MM.1S (cell line): ENCODE results near the gene ITGA11.

ENCODE experiments used
- DNase-seq: peaks from one replicate; pipeline ENCODE4 v3.0.0-alpha.2; 2015
- H2AFZ ChIP-seq: fragments of 300-600 bp; sonication (generic); 2 replicates; pipeline ENCODE4 v1.6.0; 2016; ENCODE audit warnings: antibody characterized with exemption, low read length
- H3F3A ChIP-seq: fragments of 300-600 bp; sonication (generic); 2 replicates; pipeline ENCODE4 v1.6.1; 2016; ENCODE audit warnings: mild to moderate bottlenecking, antibody characterized with exemption, low read length, moderate library complexity, mixed read lengths; ENCODE audit not compliant: insufficient read depth
- H3K27ac ChIP-seq: fragments of 300-600 bp; sonication (generic); 2 replicates; pipeline ENCODE4 v1.5.1; 2016; ENCODE audit warnings: mild to moderate bottlenecking, low read length
- H3K27me3 ChIP-seq: fragments of 300-600 bp; sonication (generic); replicated peaks from 2 replicates; pipeline ENCODE4 v1.6.0; 2016; ENCODE audit warnings: low read length; ENCODE audit not compliant: insufficient read depth
- H3K36me3 ChIP-seq: fragments of 300-600 bp; sonication (generic); replicated peaks from 2 replicates; pipeline ENCODE4 v1.6.1; 2016; ENCODE audit warnings: mild to moderate bottlenecking, low read length, mixed read lengths; ENCODE audit not compliant: insufficient read depth
- H3K4me1 ChIP-seq: fragments of 300-600 bp; sonication (generic); 2 replicates; pipeline ENCODE4 v1.6.1; 2016; ENCODE audit warnings: low read length, mixed read lengths
- H3K4me2 ChIP-seq: fragments of 300-600 bp; sonication (generic); 2 replicates; pipeline ENCODE4 v1.6.0; 2016; ENCODE audit warnings: low read depth, low read length
- H3K4me3 ChIP-seq: fragments of 300-600 bp; sonication (generic); 2 replicates; pipeline ENCODE4 v1.5.1; 2016; ENCODE audit warnings: low read length, mixed read lengths
- H3K79me2 ChIP-seq: fragments of 300-600 bp; sonication (generic); 2 replicates; pipeline ENCODE4 v1.6.1; 2016; ENCODE audit warnings: mixed run types, low read length, mixed read lengths
- H3K9ac ChIP-seq: fragments of 300-600 bp; sonication (generic); 2 replicates; pipeline ENCODE4 v1.6.1; 2016; ENCODE audit warnings: low read length, mixed read lengths
- H3K9me2 ChIP-seq: fragments of 300-600 bp; sonication (generic); replicated peaks from 2 replicates; pipeline ENCODE4 v1.6.1; 2016; ENCODE audit warnings: mild to moderate bottlenecking, low read length, mixed read lengths; ENCODE audit not compliant: insufficient read depth
- H3K9me3 ChIP-seq: fragments of 300-600 bp; sonication (generic); replicated peaks from 2 replicates; pipeline ENCODE4 v1.6.1; 2016; ENCODE audit warnings: mild to moderate bottlenecking, low read length, mixed read lengths; ENCODE audit not compliant: insufficient read depth
- H4K20me1 ChIP-seq: fragments of 300-600 bp; sonication (generic); 2 replicates; pipeline ENCODE4 v1.6.1; 2016; ENCODE audit warnings: mild to moderate bottlenecking, low read length, moderate library complexity, mixed read lengths; ENCODE audit not compliant: insufficient read depth
- EZH2 ChIP-seq: fragments of 300-600 bp; sonication (generic); optimal IDR thresholded peaks from 2 replicates; pipeline ENCODE3; 2017; ENCODE audit warnings: low read depth, mild to moderate bottlenecking, antibody characterized with exemption, low read length, mixed read lengths
- EZH2phosphoT487 ChIP-seq: fragments of 300-600 bp; sonication (generic); IDR thresholded peaks from 2 replicates; pipeline ENCODE4 v1.6.1; 2018; ENCODE audit warnings: antibody characterized with exemption, low read length
- TF ChIP-seq, protein P1 (sequence below): fragments of 300-600 bp; sonication (generic); IDR thresholded peaks from 2 replicates; pipeline ENCODE4 v1.5.1; 2016; ENCODE audit warnings: antibody characterized with exemption, low read length, mixed read lengths

ITGA11 gene

DNA sequence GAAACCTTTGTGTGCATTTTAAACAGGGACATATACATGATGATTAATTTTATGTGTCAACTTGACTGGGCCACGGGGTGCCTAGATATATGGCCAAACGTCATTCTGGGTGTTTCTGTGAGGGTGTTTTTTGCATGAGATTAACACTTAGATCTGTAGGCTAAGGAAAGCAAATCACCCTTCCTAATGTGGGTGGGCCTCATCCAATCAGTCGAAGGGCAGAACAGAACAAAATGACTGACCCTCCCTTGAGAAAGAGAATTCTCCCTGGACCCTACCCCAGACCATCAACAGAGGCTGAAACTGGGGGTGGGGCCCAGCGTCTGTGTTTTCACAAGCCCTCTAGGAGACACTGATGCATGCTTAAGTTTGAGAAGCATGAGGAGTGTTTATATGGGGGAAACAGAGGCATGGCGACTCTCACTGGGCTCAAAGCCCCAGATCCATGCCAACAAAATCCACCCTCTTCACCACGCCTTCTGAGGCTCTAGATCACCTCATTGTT lies 56.2 kb downstream of the ITGA11 start:
- Histone ChIP-seq H3K36me3 (no peaks in the 10 kb centered on the region), H3K79me2 (no peaks in the 10 kb centered on the region), H3K4me2 (no peak overlapping the region), H3K9me3 (no peaks in the 10 kb centered on the region), H3K9ac (no peak overlapping the region), H3K4me3 (no peak overlapping the region), H4K20me1 (no peaks in the 10 kb centered on the region), H3K9me2 (no peaks in the 10 kb centered on the region), H3K4me1 (no peaks in the 10 kb centered on the region), H3F3A (no peaks in the 10 kb centered on the region), H3K27ac (no peak overlapping the region), H2AFZ (no peak overlapping the region), H3K27me3 (no peaks in the 10 kb centered on the region)
- TF ChIP-seq EZH2phosphoT487 (no peak), EZH2 (no peak)
- TF ChIP-seq, protein P1, sequence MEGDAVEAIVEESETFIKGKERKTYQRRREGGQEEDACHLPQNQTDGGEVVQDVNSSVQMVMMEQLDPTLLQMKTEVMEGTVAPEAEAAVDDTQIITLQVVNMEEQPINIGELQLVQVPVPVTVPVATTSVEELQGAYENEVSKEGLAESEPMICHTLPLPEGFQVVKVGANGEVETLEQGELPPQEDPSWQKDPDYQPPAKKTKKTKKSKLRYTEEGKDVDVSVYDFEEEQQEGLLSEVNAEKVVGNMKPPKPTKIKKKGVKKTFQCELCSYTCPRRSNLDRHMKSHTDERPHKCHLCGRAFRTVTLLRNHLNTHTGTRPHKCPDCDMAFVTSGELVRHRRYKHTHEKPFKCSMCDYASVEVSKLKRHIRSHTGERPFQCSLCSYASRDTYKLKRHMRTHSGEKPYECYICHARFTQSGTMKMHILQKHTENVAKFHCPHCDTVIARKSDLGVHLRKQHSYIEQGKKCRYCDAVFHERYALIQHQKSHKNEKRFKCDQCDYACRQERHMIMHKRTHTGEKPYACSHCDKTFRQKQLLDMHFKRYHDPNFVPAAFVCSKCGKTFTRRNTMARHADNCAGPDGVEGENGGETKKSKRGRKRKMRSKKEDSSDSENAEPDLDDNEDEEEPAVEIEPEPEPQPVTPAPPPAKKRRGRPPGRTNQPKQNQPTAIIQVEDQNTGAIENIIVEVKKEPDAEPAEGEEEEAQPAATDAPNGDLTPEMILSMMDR, result no peak
- DNase-seq, result no peak

DNA sequence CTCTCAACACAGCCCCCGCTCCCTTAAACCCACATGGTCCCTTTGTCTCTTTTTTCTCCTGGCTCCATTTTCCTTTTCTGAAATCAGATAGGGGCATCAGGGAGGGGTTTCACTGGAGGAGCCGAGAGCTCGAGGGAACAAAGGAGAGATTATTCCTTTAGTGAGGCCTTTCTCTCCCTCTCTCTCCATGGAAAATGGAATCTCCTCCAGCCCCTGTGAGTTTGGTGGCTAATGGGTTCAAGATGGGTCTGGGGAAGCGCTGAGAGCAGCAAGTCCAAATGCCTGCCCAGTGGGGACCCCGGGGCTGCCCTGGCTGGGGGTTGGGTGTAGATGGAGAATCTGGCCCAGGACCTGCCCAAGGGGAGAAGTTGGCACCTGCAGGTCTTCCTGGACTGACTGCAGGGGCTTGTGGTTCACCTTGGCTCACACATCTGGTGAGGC lies 56.8 kb downstream of the ITGA11 start:
- no peak for DNase-seq
- TF ChIP-seq, protein P1, result no peak
- TF ChIP-seq EZH2phosphoT487 (no peak), EZH2 (no peak)
- no peaks in the 10 kb centered on the region for H3K9me3 ChIP-seq

DNA sequence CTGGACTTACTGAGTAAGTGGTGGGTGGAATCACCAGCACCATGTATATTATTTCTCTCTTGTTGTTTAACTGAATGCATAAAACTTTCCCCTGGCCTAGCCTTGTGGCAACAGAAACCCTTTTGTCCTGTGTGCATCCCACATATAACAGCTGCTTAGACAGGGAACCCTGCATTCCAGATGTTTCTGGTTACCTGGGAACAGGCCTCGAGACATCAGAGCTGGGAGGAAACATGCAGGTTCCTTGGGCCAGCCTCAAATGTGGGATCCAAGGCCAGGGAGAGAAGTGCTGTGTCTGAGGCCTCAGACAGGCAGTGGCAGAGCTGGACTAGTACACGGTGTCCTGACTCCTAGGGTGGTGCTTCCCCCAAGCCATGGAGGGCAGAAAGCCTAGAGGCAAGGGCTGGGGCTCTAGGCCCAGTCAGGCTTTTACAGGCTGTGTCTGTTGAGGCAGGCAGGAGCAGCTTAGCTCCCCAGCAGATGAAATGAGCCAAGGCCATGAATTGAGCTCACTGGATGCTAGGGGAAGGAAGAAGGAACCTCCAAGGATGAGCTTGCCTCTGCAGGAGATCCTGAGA lies 57.7 kb downstream of the ITGA11 start:
- Histone ChIP-seq H3K79me2 (no peaks in the 10 kb centered on the region), H3K27ac (no peak overlapping the region), H3K27me3 (no peaks in the 10 kb centered on the region), H3K9me2 (no peaks in the 10 kb centered on the region), H3K36me3 (no peaks in the 10 kb centered on the region), H3K9me3 (no peaks in the 10 kb centered on the region), H3K9ac (no peak overlapping the region), H3K4me1 (no peaks in the 10 kb centered on the region), H3K4me3 (no peak overlapping the region), H3F3A (no peaks in the 10 kb centered on the region), H2AFZ (no peak overlapping the region), H4K20me1 (no peaks in the 10 kb centered on the region), H3K4me2 (no peak overlapping the region)
- no peak for DNase-seq
- TF ChIP-seq EZH2phosphoT487 (no peak), EZH2 (no peak)
- TF ChIP-seq, protein P1, result no peak

More for the DNA sequence above, 56.8 kb downstream of the ITGA11 start:
- H2AFZ ChIP-seq, result no peak overlapping the region
- H3K4me3 ChIP-seq, result no peak overlapping the region
- no peaks in the 10 kb centered on the region for H3K36me3 ChIP-seq
- no peaks in the 10 kb centered on the region for H3F3A ChIP-seq
- no peak overlapping the region for H3K4me2 ChIP-seq
- H3K9ac ChIP-seq, result no peak overlapping the region
- H4K20me1 ChIP-seq, result no peaks in the 10 kb centered on the region
- H3K27me3 ChIP-seq, result no peaks in the 10 kb centered on the region
- no peaks in the 10 kb centered on the region for H3K4me1 ChIP-seq
- H3K79me2 ChIP-seq, result no peaks in the 10 kb centered on the region
- H3K27ac ChIP-seq, result no peak overlapping the region
- no peaks in the 10 kb centered on the region for H3K9me2 ChIP-seq
